ENCODE results near the gene TIPIN. TPM values are rescaled to one million over a fixed set of nuclear protein-coding genes. Genes with fewer than 3 reads are reported as not detected.

TIPIN gene
- total RNA-seq, 1 experiment from 2014 or later = 58.1 TPM

- H3K27ac ChIP-seq = peak overlapping the region; percentile 95
- H3K27me3 ChIP-seq = no peaks in the 10 kb centered on the region
Measured at GRCh38 chr15:66298803-66299251, 57.7 kb downstream of the TIPIN start.

GRCh38 chr15:66296186-66296585, 60.3 kb downstream of the TIPIN start:
- DNase-seq = no peak
- Histone ChIP-seq H3K4me3 (peak overlapping the region; percentile 75), H3K27me3 (no peaks in the 10 kb centered on the region), H3K36me3 (peaks cover 21% of the 10 kb centered on the region; the same call in 1 of the 2 replicates), H3K4me1 (peaks cover 62% of the 10 kb centered on the region), H3K9me3 (replicated peaks) (no peaks in the 10 kb centered on the region), H3K27ac (peak overlapping the region; percentile 96)

More at GRCh38 chr15:66298803-66299251, 57.7 kb downstream of the TIPIN start:
- Histone ChIP-seq H3K4me1 (peaks cover 73% of the 10 kb centered on the region), H3K9me3 (replicated peaks) (no peaks in the 10 kb centered on the region), H3K36me3 (peaks cover 27% of the 10 kb centered on the region; the same call in 1 of the 2 replicates), H3K4me3 (no peak overlapping the region)
- peak; percentile 100 for DNase-seq

- Histone ChIP-seq H3K27me3 (no peaks in the 10 kb centered on the region), H3K4me1 (peaks cover 52% of the 10 kb centered on the region), H3K4me3 (peak overlapping the region; percentile 75), H3K36me3 (peaks cover 15% of the 10 kb centered on the region; the same call in 1 of the 2 replicates), H3K27ac (peak overlapping the region; percentile 96), H3K9me3 (replicated peaks) (no peaks in the 10 kb centered on the region)
- DNase-seq = peak in 1 of 2 experiments; percentile 52
Measured at GRCh38 chr15:66294932-66295235, 61.6 kb downstream of the TIPIN start.

- Histone ChIP-seq H3K4me1 (peaks cover 46% of the 10 kb centered on the region), H3K36me3 (peaks cover 14% of the 10 kb centered on the region; the same call in 1 of the 2 replicates), H3K9me3 (replicated peaks) (no peaks in the 10 kb centered on the region), H3K4me3 (peak overlapping the region; percentile 75), H3K27ac (peak overlapping the region; percentile 96), H3K27me3 (no peaks in the 10 kb centered on the region)
- peak; percentile 87 to 88 for DNase-seq
Measured at GRCh38 chr15:66294157-66294931, 62.1 kb downstream of the TIPIN start.

- peak; percentile 91 for DNase-seq
Measured at GRCh38 chr15:66293419-66294156, 62.9 kb downstream of the TIPIN start, which contains the start of gene DIS3L. TSS of gene DIS3L (plus strand) at chr15:66293568. CDS start at chr15:66293597, 29 bp downstream.

GRCh38 chr15:66292571-66293418, 63.7 kb downstream of the TIPIN start:
- no peak for DNase-seq
- peak overlapping the region; percentile 75 for H3K4me3 ChIP-seq
- H3K9me3 ChIP-seq (replicated peaks) = no peaks in the 10 kb centered on the region
- peak overlapping the region; percentile 96 for H3K27ac ChIP-seq
- peaks cover 14% of the 10 kb centered on the region; the same call in 1 of the 2 replicates for H3K36me3 ChIP-seq
- peaks cover 39% of the 10 kb centered on the region for H3K4me1 ChIP-seq
- no peaks in the 10 kb centered on the region for H3K27me3 ChIP-seq

More at GRCh38 chr15:66293419-66294156, 62.9 kb downstream of the TIPIN start, which contains the start of gene DIS3L:
- peaks cover 14% of the 10 kb centered on the region; the same call in 1 of the 2 replicates for H3K36me3 ChIP-seq
- peak within 1 kb of the TSS; percentile 75 for H3K4me3 ChIP-seq
- no peaks in the 10 kb centered on the region for H3K27me3 ChIP-seq
- peak within 1 kb of the TSS; percentile 96 for H3K27ac ChIP-seq
- H3K4me1 ChIP-seq = peaks cover 42% of the 10 kb centered on the region
- no peaks in the 10 kb centered on the region for H3K9me3 ChIP-seq (replicated peaks)

DNA sequence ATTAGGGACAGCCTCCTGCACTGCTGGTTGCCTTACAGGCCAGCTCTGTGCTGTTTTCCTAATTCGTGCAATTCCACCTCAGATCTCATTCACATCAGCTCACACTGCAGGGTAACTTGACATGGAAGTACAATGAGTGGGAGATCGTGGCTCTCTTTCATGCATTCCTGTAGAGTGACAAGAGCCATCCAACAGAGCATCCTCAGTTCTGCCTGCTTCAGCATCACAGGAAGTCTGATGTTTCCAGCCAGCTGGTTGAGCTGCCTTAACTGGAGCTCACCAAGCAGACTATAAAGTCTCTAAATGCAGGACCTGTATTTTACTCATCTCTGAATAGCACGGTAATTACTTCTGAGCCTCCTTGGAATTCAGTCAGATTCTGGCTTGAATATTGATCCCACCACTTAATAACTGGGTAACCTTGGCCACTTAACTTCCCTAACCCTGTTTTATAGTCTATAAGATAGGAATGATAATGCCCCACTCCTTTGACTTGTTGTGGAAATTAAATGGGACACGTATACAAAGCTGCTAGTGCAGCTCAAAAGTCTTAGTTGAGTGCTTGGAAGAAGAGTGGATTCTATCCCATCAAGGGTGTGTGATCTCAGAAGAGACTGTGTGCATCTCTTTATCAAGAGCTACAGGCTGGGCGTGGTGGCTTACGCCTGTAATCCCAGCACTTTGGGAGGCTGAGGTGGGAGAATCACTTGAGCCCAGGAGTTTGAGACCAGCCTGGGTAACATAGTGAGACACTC, 64.5 kb downstream of the TIPIN start:
- H3K36me3 ChIP-seq = peaks cover 9% of the 10 kb centered on the region; the same call in 1 of the 2 replicates
- H3K9me3 ChIP-seq (replicated peaks) = no peaks in the 10 kb centered on the region
- peak overlapping the region; percentile 75; the same call in 1 of the 2 replicates for H3K4me3 ChIP-seq
- peak overlapping the region; percentile 36; the same call in 1 of the 2 replicates for H3K27ac ChIP-seq
- peak; percentile 79 to 88 for DNase-seq
- H3K4me1 ChIP-seq = peaks cover 33% of the 10 kb centered on the region
- H3K27me3 ChIP-seq = no peaks in the 10 kb centered on the region

DNA sequence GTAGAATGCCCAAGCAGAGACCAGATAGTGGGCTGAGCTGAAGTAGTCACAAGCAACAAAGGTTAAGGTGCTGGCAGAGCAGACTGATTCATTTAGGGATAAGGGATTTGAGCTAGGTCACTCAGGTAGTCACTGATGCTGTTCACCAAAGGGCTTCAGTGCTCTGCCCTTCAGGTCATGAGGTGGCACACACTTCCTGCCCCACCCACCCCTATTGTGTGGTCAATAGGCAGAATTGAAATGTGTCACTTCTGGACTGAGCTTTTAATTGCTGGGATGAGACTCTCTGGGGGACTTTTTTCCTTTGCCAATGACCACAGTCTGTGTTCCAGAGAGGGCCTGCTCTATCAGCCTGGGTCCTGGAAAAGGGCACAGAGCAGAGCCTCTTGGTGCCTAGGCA, 66.0 kb downstream of the TIPIN start:
- Histone ChIP-seq H3K27ac (no peak overlapping the region), H3K4me3 (no peak overlapping the region), H3K9me3 (replicated peaks) (no peaks in the 10 kb centered on the region), H3K4me1 (peaks cover 20% of the 10 kb centered on the region), H3K27me3 (no peaks in the 10 kb centered on the region), H3K36me3 (0 out of 2 replicates have a peak, but pooled peaks cover 2% of the 10 kb centered on the region)
- no peak for DNase-seq

DNA sequence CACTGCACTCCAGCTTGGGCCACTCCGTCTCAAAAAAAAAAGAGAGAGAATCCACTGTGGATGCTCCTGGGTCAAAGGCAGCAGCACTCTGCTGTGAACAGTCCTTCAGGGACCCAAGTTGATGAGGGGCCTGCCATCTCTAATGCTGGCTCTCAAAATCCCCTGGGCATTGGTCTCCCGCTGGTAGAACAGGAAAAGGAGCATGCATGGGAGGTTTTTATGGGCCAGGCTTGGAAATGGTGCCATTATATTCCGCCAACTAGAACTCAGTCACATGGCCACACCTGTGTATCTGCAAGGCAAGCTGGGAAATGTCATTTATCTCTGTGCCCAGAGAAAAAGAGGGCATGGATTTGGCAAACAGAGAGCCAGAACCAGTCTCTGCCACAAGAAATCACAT, 66.5 kb downstream of the TIPIN start:
- Histone ChIP-seq H3K4me1 (peaks cover 18% of the 10 kb centered on the region), H3K4me3 (no peak overlapping the region), H3K27ac (no peak overlapping the region), H3K27me3 (no peaks in the 10 kb centered on the region), H3K9me3 (replicated peaks) (no peaks in the 10 kb centered on the region), H3K36me3 (no peaks in the 10 kb centered on the region)
- no peak for DNase-seq

GRCh38 chr15:66288551-66289185, 67.8 kb downstream of the TIPIN start:
- H3K36me3 ChIP-seq = no peaks in the 10 kb centered on the region
- H3K4me3 ChIP-seq = no peak overlapping the region
- no peaks in the 10 kb centered on the region for H3K27me3 ChIP-seq
- DNase-seq = no peak
- peaks cover 18% of the 10 kb centered on the region for H3K4me1 ChIP-seq
- H3K27ac ChIP-seq = no peak overlapping the region
- H3K9me3 ChIP-seq (replicated peaks) = no peaks in the 10 kb centered on the region

GRCh38 chr15:66288093-66288492, 68.4 kb downstream of the TIPIN start:
- H3K4me1 ChIP-seq = peaks cover 18% of the 10 kb centered on the region
- H3K27ac ChIP-seq = no peak overlapping the region
- no peak for DNase-seq
- no peaks in the 10 kb centered on the region for H3K27me3 ChIP-seq
- H3K9me3 ChIP-seq (replicated peaks) = no peaks in the 10 kb centered on the region
- no peak overlapping the region for H3K4me3 ChIP-seq
- no peaks in the 10 kb centered on the region for H3K36me3 ChIP-seq

GRCh38 chr15:66287461-66288057, 68.9 kb downstream of the TIPIN start:
- no peak overlapping the region for H3K27ac ChIP-seq
- H3K4me3 ChIP-seq = no peak overlapping the region
- H3K27me3 ChIP-seq = no peaks in the 10 kb centered on the region
- peaks cover 18% of the 10 kb centered on the region for H3K4me1 ChIP-seq
- no peaks in the 10 kb centered on the region for H3K36me3 ChIP-seq
- H3K9me3 ChIP-seq (replicated peaks) = no peaks in the 10 kb centered on the region
- peak in 1 of 2 experiments; percentile 76 for DNase-seq

Data from SJCRH30 (cell line).